Activated CD4-positive, alpha-beta T cell treated with anti-CD3 and anti-CD28 coated beads for 48 hours (primary cell): ENCODE results near the gene NLRP9.
A peak's percentile ranks its signal among the peaks of the same experiment; 100 is the strongest.

ENCODE experiments used
- DNase-seq: peaks from one replicate; pipeline ENCODE4 v3.0.0-alpha.2; 2020

Gene NLRP9

GRCh38 chr19:55686311-55687050 is 51.7 kb downstream of the NLRP9 start:
- no peak for DNase-seq

- no peak for DNase-seq
Measured at GRCh38 chr19:55685776-55686175, 52.4 kb downstream of the NLRP9 start.

GRCh38 chr19:55684946-55685681 is 53.1 kb downstream of the NLRP9 start:
- DNase-seq = no peak

- no peak for DNase-seq
Measured at GRCh38 chr19:55683449-55684261, 54.5 kb downstream of the NLRP9 start.

GRCh38 chr19:55681131-55682092 is 56.8 kb downstream of the NLRP9 start:
- DNase-seq = no peak

- no peak for DNase-seq
Measured at GRCh38 chr19:55680339-55681130, 57.7 kb downstream of the NLRP9 start.

GRCh38 chr19:55679343-55680257 is 58.6 kb downstream of the NLRP9 start:
- DNase-seq = peak; percentile 42

- no peak for DNase-seq
Measured at GRCh38 chr19:55678121-55678671, 60.0 kb downstream of the NLRP9 start.

- no peak for DNase-seq
Measured at GRCh38 chr19:55677572-55678028, 60.6 kb downstream of the NLRP9 start.

- no peak for DNase-seq
Measured at GRCh38 chr19:55676889-55677505, 61.2 kb downstream of the NLRP9 start.

GRCh38 chr19:55676383-55676782 is 61.8 kb downstream of the NLRP9 start:
- DNase-seq = no peak

- DNase-seq = no peak
Measured at GRCh38 chr19:55675661-55676354, 62.4 kb downstream of the NLRP9 start.

- DNase-seq = peak; percentile 99
Measured at GRCh38 chr19:55674841-55675660, 63.2 kb downstream of the NLRP9 start, which contains the start of gene EPN1. EPN1 (plus strand) TSS chr19:55675226; CDS start chr19:55678628, 3,402 bp downstream.

- DNase-seq = no peak
Measured at GRCh38 chr19:55674459-55674840, 63.8 kb downstream of the NLRP9 start.

GRCh38 chr19:55673889-55674288 is 64.3 kb downstream of the NLRP9 start:
- DNase-seq = no peak

- no peak for DNase-seq
Measured at GRCh38 chr19:55673465-55673864, 64.7 kb downstream of the NLRP9 start.

GRCh38 chr19:55672418-55672817 is 65.8 kb downstream of the NLRP9 start:
- DNase-seq = no peak

GRCh38 chr19:55671054-55671378 is 67.2 kb downstream of the NLRP9 start:
- DNase-seq = no peak
